GM12873 (cell line): ENCODE results near the gene SLCO4A1.

Source experiments
- CTCF ChIP-seq: IDR thresholded peaks from 2 replicates; pipeline ENCODE4 v1.5.1; 2012; ENCODE audit warnings: low read depth, mild to moderate bottlenecking, moderate library complexity, low read length, control low read depth; ENCODE audit not compliant: insufficient read depth; ENCODE audit errors: missing control alignments

Gene SLCO4A1

GRCh38 chr20:62631336-62632308 lies 10.7 kb upstream of the SLCO4A1 start:
- no peak for TF ChIP-seq CTCF

- no peak for TF ChIP-seq CTCF
Observed at GRCh38 chr20:62632575-62633090, 9.7 kb upstream of the SLCO4A1 start.

GRCh38 chr20:62633598-62634329 lies 8.5 kb upstream of the SLCO4A1 start:
- TF ChIP-seq CTCF = no peak

GRCh38 chr20:62634330-62634967 lies 7.9 kb upstream of the SLCO4A1 start:
- no peak for TF ChIP-seq CTCF

- no peak for TF ChIP-seq CTCF
Observed at GRCh38 chr20:62635232-62635631, 7.1 kb upstream of the SLCO4A1 start.

- TF ChIP-seq CTCF = no peak
Observed at GRCh38 chr20:62635852-62636251, 6.5 kb upstream of the SLCO4A1 start.
